Loucy (cell line): ENCODE data around the gene COL23A1.

ENCODE experiments used
- H2AFZ ChIP-seq: fragments of 200-600 bp; sonication (generic); 2 replicates; pipeline ENCODE4 v1.6.0; 2016; ENCODE audit warnings: antibody characterized with exemption, mild to moderate bottlenecking, low read length, moderate library complexity
- H3F3A ChIP-seq: fragments of 200-600 bp; 2 replicates; pipeline ENCODE4 v1.6.0; 2016; ENCODE audit warnings: antibody characterized with exemption, low read depth, mild to moderate bottlenecking
- H3K27me3 ChIP-seq: fragments of 200-600 bp; sonication (generic); 2 replicates; pipeline ENCODE4 v1.6.1; 2014; ENCODE audit warnings: low read length, mild to moderate bottlenecking; ENCODE audit not compliant: insufficient read depth, poor library complexity, severe bottlenecking
- H3K36me3 ChIP-seq: fragments of 200-600 bp; sonication (generic); 2 replicates; pipeline ENCODE4 v1.6.1; 2016; ENCODE audit warnings: low read length; ENCODE audit not compliant: insufficient read depth
- H3K4me1 ChIP-seq: fragments of 200-600 bp; sonication (generic); 2 replicates; pipeline ENCODE4 v1.5.1; 2014; ENCODE audit warnings: low read length, mild to moderate bottlenecking; ENCODE audit not compliant: insufficient read depth, poor library complexity, severe bottlenecking
- H3K4me2 ChIP-seq: fragments of 200-600 bp; sonication (generic); 2 replicates; pipeline ENCODE4 v1.6.0; 2014; ENCODE audit warnings: antibody characterized with exemption, low read length, low read depth, mild to moderate bottlenecking; ENCODE audit not compliant: poor library complexity, severe bottlenecking
- H3K4me3 ChIP-seq: fragments of 200-600 bp; sonication (generic); 2 replicates; pipeline ENCODE4 v1.5.1; 2014; ENCODE audit warnings: low read length, mild to moderate bottlenecking, mixed read lengths; ENCODE audit not compliant: poor library complexity, severe bottlenecking
- H3K79me2 ChIP-seq: fragments of 200-600 bp; sonication (generic); 2 replicates; pipeline ENCODE4 v1.6.1; 2014; ENCODE audit warnings: low read length; ENCODE audit not compliant: insufficient read depth
- H3K9ac ChIP-seq: fragments of 200-600 bp; sonication (generic); 2 replicates; pipeline ENCODE4 v1.6.0; 2014; ENCODE audit warnings: mild to moderate bottlenecking, low read depth, low read length, moderate library complexity; ENCODE audit not compliant: poor library complexity, severe bottlenecking
- H3K9me2 ChIP-seq: fragments of 200-600 bp; sonication (generic); replicated peaks from 2 replicates; pipeline ENCODE4 v1.6.1; 2016; ENCODE audit warnings: low read depth, low read length, mixed read lengths
- H3K9me3 ChIP-seq: fragments of 200-600 bp; sonication (generic); 2 replicates; pipeline ENCODE4 v1.6.1; 2014; ENCODE audit warnings: mild to moderate bottlenecking, antibody characterized with exemption, low read length, low read depth; ENCODE audit not compliant: insufficient read depth
- H4K20me1 ChIP-seq: fragments of 200-600 bp; sonication (generic); 2 replicates; pipeline ENCODE4 v1.6.0; 2014; ENCODE audit warnings: antibody characterized with exemption, low read length, mild to moderate bottlenecking; ENCODE audit not compliant: insufficient read depth, poor library complexity, severe bottlenecking
- EZH2phosphoT487 ChIP-seq: fragments of 200-600 bp; IDR thresholded peaks from 2 replicates; pipeline ENCODE4 v1.6.1; 2018; ENCODE audit warnings: antibody characterized with exemption, mild to moderate bottlenecking, moderate library complexity, borderline replicate concordance
- TF ChIP-seq, protein P1 (sequence below): fragments of 200-600 bp; sonication (generic); conservative IDR thresholded peaks from 2 replicates; pipeline ENCODE4 v1.5.1; 2014; ENCODE audit warnings: mild to moderate bottlenecking, antibody characterized with exemption, low read length

Gene COL23A1

DNA sequence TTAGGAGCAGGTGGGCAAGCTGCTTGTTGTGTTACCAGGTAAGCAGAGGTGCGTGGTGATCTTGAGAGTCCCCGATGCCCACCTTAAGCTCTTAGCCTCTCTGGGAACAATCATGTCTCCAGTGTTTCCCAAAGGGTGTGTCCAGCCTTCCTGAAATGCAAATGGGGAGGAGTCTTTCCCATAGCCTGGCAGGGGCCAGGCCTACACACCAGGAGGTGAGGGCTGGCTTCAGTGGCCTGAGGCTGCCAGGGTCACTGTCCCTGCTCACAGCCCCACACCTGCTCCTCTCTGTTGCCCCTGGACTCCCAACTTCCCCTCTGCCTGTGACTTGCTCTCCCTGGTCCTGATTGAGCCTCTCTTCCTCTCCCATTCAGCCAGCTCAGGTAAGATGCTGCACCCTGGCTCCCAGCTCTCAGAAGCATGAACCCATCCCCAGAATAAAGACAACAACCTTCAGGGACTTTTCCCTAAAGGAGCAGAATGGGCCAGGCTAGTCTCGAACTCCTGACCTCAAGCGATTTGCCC, 291.8 kb downstream of the COL23A1 start:
- H3K9ac ChIP-seq: no peak overlapping the region
- no peaks in the 10 kb centered on the region for H3K36me3 ChIP-seq
- no peaks in the 10 kb centered on the region for H4K20me1 ChIP-seq
- no peak for TF ChIP-seq EZH2phosphoT487
- TF ChIP-seq, protein P1, sequence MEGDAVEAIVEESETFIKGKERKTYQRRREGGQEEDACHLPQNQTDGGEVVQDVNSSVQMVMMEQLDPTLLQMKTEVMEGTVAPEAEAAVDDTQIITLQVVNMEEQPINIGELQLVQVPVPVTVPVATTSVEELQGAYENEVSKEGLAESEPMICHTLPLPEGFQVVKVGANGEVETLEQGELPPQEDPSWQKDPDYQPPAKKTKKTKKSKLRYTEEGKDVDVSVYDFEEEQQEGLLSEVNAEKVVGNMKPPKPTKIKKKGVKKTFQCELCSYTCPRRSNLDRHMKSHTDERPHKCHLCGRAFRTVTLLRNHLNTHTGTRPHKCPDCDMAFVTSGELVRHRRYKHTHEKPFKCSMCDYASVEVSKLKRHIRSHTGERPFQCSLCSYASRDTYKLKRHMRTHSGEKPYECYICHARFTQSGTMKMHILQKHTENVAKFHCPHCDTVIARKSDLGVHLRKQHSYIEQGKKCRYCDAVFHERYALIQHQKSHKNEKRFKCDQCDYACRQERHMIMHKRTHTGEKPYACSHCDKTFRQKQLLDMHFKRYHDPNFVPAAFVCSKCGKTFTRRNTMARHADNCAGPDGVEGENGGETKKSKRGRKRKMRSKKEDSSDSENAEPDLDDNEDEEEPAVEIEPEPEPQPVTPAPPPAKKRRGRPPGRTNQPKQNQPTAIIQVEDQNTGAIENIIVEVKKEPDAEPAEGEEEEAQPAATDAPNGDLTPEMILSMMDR: no peak
- H2AFZ ChIP-seq: no peak overlapping the region
- no peaks in the 10 kb centered on the region for H3K79me2 ChIP-seq
- H3K4me1 ChIP-seq: no peaks in the 10 kb centered on the region
- H3F3A ChIP-seq: no peaks in the 10 kb centered on the region
- no peak overlapping the region for H3K4me3 ChIP-seq
- no peaks in the 10 kb centered on the region for H3K27me3 ChIP-seq
- no peaks in the 10 kb centered on the region for H3K9me3 ChIP-seq
- no peaks in the 10 kb centered on the region for H3K9me2 ChIP-seq
- no peak overlapping the region for H3K4me2 ChIP-seq

GRCh38 chr5:178297751-178298150, 292.4 kb downstream of the COL23A1 start:
- Histone ChIP-seq H2AFZ (no peak overlapping the region), H3K9me2 (no peaks in the 10 kb centered on the region), H3F3A (no peaks in the 10 kb centered on the region), H3K79me2 (no peaks in the 10 kb centered on the region), H3K27me3 (no peaks in the 10 kb centered on the region), H4K20me1 (no peaks in the 10 kb centered on the region), H3K36me3 (no peaks in the 10 kb centered on the region), H3K4me1 (no peaks in the 10 kb centered on the region), H3K4me2 (no peak overlapping the region), H3K9ac (no peak overlapping the region), H3K4me3 (no peak overlapping the region), H3K9me3 (no peaks in the 10 kb centered on the region)
- TF ChIP-seq EZH2phosphoT487: no peak
- TF ChIP-seq, protein P1: no peak

- no peak overlapping the region for H3K9ac ChIP-seq
- H3F3A ChIP-seq: no peaks in the 10 kb centered on the region
- no peak overlapping the region for H2AFZ ChIP-seq
- no peaks in the 10 kb centered on the region for H3K27me3 ChIP-seq
- H3K79me2 ChIP-seq: no peaks in the 10 kb centered on the region
- no peak overlapping the region for H3K4me3 ChIP-seq
- H3K4me1 ChIP-seq: no peaks in the 10 kb centered on the region
- H3K36me3 ChIP-seq: no peaks in the 10 kb centered on the region
- no peaks in the 10 kb centered on the region for H4K20me1 ChIP-seq
- TF ChIP-seq, protein P1: no peak
- TF ChIP-seq EZH2phosphoT487: no peak
- H3K4me2 ChIP-seq: no peak overlapping the region
- no peaks in the 10 kb centered on the region for H3K9me3 ChIP-seq
- H3K9me2 ChIP-seq: no peaks in the 10 kb centered on the region
Observed at GRCh38 chr5:178296066-178296465, 294.1 kb downstream of the COL23A1 start.
